SK-N-SH treated with all-trans-retinoic acid at 6 μM for 48 hours (cell line): ENCODE results near the gene MYH14.

Experiments used
- ATAC-seq: fragments of 200-7000 bp; cut with Tn5 transposase; 3 replicates; pipeline ENCODE4 v1.9.1; 2020; ENCODE audit warnings: mild to moderate bottlenecking, moderate library complexity
- BACH2 ChIP-seq: fragments of 250-450 bp; sonication (Bioruptor Pico); IDR thresholded peaks from 2 replicates; pipeline ENCODE4 v1.9.0; 2021; ENCODE audit warnings: mild to moderate bottlenecking, borderline replicate concordance
- CREB5 ChIP-seq: fragments of 250-450 bp; sonication (Bioruptor Pico); IDR thresholded peaks from 2 replicates; pipeline ENCODE4 v1.5.1; 2020; ENCODE audit warnings: low read depth, mild to moderate bottlenecking, moderate library complexity
- CSRNP3 ChIP-seq: fragments of 250-450 bp; sonication (Bioruptor Pico); IDR thresholded peaks from 2 replicates; pipeline ENCODE4 v1.5.1; 2021; ENCODE audit warnings: mild to moderate bottlenecking, moderate library complexity
- ESRRG ChIP-seq: fragments of 250-450 bp; sonication (Bioruptor Pico); IDR thresholded peaks from 2 replicates; pipeline ENCODE4 v1.6.1; 2021; ENCODE audit warnings: mild to moderate bottlenecking
- GLIS3 ChIP-seq: fragments of 250-450 bp; sonication (Bioruptor Pico); IDR thresholded peaks from 2 replicates; pipeline ENCODE4 v1.5.0; 2020; ENCODE audit warnings: mild to moderate bottlenecking, moderate library complexity
- ISL1 ChIP-seq: fragments of 250-450 bp; sonication (Bioruptor Pico); IDR thresholded peaks from 2 replicates; pipeline ENCODE4 v2.1.2; 2022; ENCODE audit warnings: mild to moderate bottlenecking, moderate library complexity
- OSR1 ChIP-seq: fragments of 250-450 bp; sonication (Bioruptor Pico); IDR thresholded peaks from 2 replicates; pipeline ENCODE4 v1.8.0; 2022; ENCODE audit warnings: moderate library complexity, mild to moderate bottlenecking, inconsistent platforms
- PATZ1 ChIP-seq: fragments of 250-450 bp; sonication (Bioruptor Pico); IDR thresholded peaks from 2 replicates; pipeline ENCODE4 v1.8.0; 2020; ENCODE audit warnings: mild to moderate bottlenecking, moderate library complexity, borderline replicate concordance
- POU6F1 ChIP-seq: fragments of 250-450 bp; sonication (Bioruptor Pico); IDR thresholded peaks from 2 replicates; pipeline ENCODE4 v1.8.0; 2021; ENCODE audit warnings: low read depth, mild to moderate bottlenecking, moderate library complexity, borderline replicate concordance
- PPARA ChIP-seq: fragments of 250-450 bp; sonication (Bioruptor Pico); IDR thresholded peaks from 2 replicates; pipeline ENCODE4 v1.5.0; 2020; ENCODE audit warnings: mild to moderate bottlenecking, borderline replicate concordance
- RARB ChIP-seq: fragments of 250-450 bp; sonication (Bioruptor Pico); IDR thresholded peaks from 2 replicates; pipeline ENCODE4 v1.8.0; 2021; ENCODE audit warnings: mild to moderate bottlenecking, moderate library complexity
- SNAI2 ChIP-seq: fragments of 250-450 bp; sonication (Bioruptor Pico); IDR thresholded peaks from 2 replicates; pipeline ENCODE4 v1.5.0; 2020; ENCODE audit warnings: mild to moderate bottlenecking, moderate library complexity
- TCF4 ChIP-seq: fragments of 250-450 bp; sonication (Bioruptor Pico); IDR thresholded peaks from 2 replicates; pipeline ENCODE4 v1.8.0; 2021; ENCODE audit warnings: mild to moderate bottlenecking, moderate library complexity, borderline replicate concordance
- TOX ChIP-seq: fragments of 250-450 bp; sonication (Bioruptor Pico); IDR thresholded peaks from 2 replicates; pipeline ENCODE4 v1.8.0; 2021; ENCODE audit warnings: mild to moderate bottlenecking, moderate library complexity, borderline replicate concordance
- TSHZ2 ChIP-seq: fragments of 250-450 bp; sonication (Bioruptor Pico); IDR thresholded peaks from 2 replicates; pipeline ENCODE4 v1.5.0; 2020; ENCODE audit warnings: mild to moderate bottlenecking, moderate library complexity
- ZC3H10 ChIP-seq: fragments of 250-450 bp; sonication (Bioruptor Pico); IDR thresholded peaks from 2 replicates; pipeline ENCODE4 v1.5.1; 2021; ENCODE audit warnings: mild to moderate bottlenecking, moderate library complexity
- ZFP3 ChIP-seq: fragments of 250-450 bp; sonication (Bioruptor Pico); IDR thresholded peaks from 2 replicates; pipeline ENCODE4 v1.5.0; 2020; ENCODE audit warnings: mild to moderate bottlenecking, moderate library complexity
- ZFP30 ChIP-seq: fragments of 450-650 bp; formaldehyde crosslinking; IDR thresholded peaks from 2 replicates; pipeline ENCODE4 v1.5.0; 2022; ENCODE audit warnings: mild to moderate bottlenecking, moderate library complexity
- ZNF70 ChIP-seq: fragments of 450-650 bp; formaldehyde crosslinking; IDR thresholded peaks from 2 replicates; pipeline ENCODE4 v1.5.0; 2020; ENCODE audit warnings: mild to moderate bottlenecking, moderate library complexity

Gene MYH14

GRCh38 chr19:50176775-50177174 lies 26.6 kb upstream of the MYH14 start:
- no peak for TF ChIP-seq PATZ1 (CRISPR knock-in tag)
- TF ChIP-seq, all 23 proteins: peak for 0
- ATAC-seq: no peak

GRCh38 chr19:50178320-50178719 lies 25.1 kb upstream of the MYH14 start:
- TF ChIP-seq PATZ1 (CRISPR knock-in tag) (no peak), TSHZ2 (CRISPR knock-in tag) (no peak)
- TF ChIP-seq, all 23 proteins: peak for 0
- no peak for ATAC-seq

GRCh38 chr19:50178859-50179537 lies 24.4 kb upstream of the MYH14 start:
- TF ChIP-seq CREB5 (CRISPR knock-in tag): no peak
- TF ChIP-seq ISL1: no peak
- TF ChIP-seq SNAI2 (CRISPR knock-in tag): no peak
- TF ChIP-seq ZFP3 (CRISPR knock-in tag): no peak
- no peak for TF ChIP-seq POU6F1 (CRISPR knock-in tag)
- no peak for TF ChIP-seq BACH2 (CRISPR knock-in tag)
- no peak for TF ChIP-seq PATZ1 (CRISPR knock-in tag)
- TF ChIP-seq ESRRG: no peak
- TF ChIP-seq ZC3H10 (CRISPR knock-in tag): no peak
- no peak for TF ChIP-seq TOX (CRISPR knock-in tag)
- TF ChIP-seq TCF4 (CRISPR knock-in tag): no peak
- no peak for TF ChIP-seq GLIS3
- no peak for ATAC-seq

GRCh38 chr19:50181121-50181520 lies 22.3 kb upstream of the MYH14 start:
- no peak for TF ChIP-seq POU6F1 (CRISPR knock-in tag)
- TF ChIP-seq PPARA: no peak
- no peak for TF ChIP-seq ISL1
- no peak for TF ChIP-seq RARB (CRISPR knock-in tag)
- TF ChIP-seq GLIS3: no peak
- TF ChIP-seq SNAI2 (CRISPR knock-in tag): no peak
- TF ChIP-seq CSRNP3 (CRISPR knock-in tag): no peak
- TF ChIP-seq ZNF70 (CRISPR knock-in tag): no peak
- no peak for TF ChIP-seq CREB5 (CRISPR knock-in tag)
- no peak for TF ChIP-seq ZFP30 (CRISPR knock-in tag)
- TF ChIP-seq OSR1 (CRISPR knock-in tag): no peak
- no peak for ATAC-seq
